Mucosa of gallbladder (tissue), 1 donor: ENCODE data around the gene WDR93. TPM values are rescaled to one million over a fixed set of nuclear protein-coding genes. Genes with fewer than 3 reads are reported as not detected.

ENCODE experiments used
- DNase-seq: peaks from one replicate; pipeline ENCODE4 v3.0.0-alpha.2; 2020; ENCODE audit warnings: low spot score
- total RNA-seq: library from RNA; stranded (reverse); gene quantifications from one replicate; pipeline ENCODE4 v1.2.1, GENCODE V29; 2021
- donor health status: DM: no; HTN: no; CAD: no.

Gene WDR93
- 0.49 TPM for total RNA-seq

- DNase-seq: peak; percentile 88
Measured at GRCh38 chr15:89690276-89691218, at the start of gene WDR93, which contains the start of gene PEX11A. WDR93 (plus strand) TSS chr15:89690811; CDS start chr15:89701747, 10,936 bp downstream. PEX11A (minus strand) TSS chr15:89690754; CDS start chr15:89690632, 122 bp downstream.

GRCh38 chr15:89641053-89641452, 49.6 kb upstream of the WDR93 start:
- DNase-seq: no peak

- DNase-seq: no peak
Measured at GRCh38 chr15:89642106-89642505, 48.5 kb upstream of the WDR93 start.

GRCh38 chr15:89645680-89646079, 44.9 kb upstream of the WDR93 start:
- DNase-seq: no peak

GRCh38 chr15:89646416-89647141, 44.0 kb upstream of the WDR93 start:
- no peak for DNase-seq

GRCh38 chr15:89647191-89647851, 43.3 kb upstream of the WDR93 start:
- peak; percentile 69 for DNase-seq

- DNase-seq: no peak
Measured at GRCh38 chr15:89648106-89649012, 42.3 kb upstream of the WDR93 start.

- no peak for DNase-seq
Measured at GRCh38 chr15:89649013-89649625, 41.5 kb upstream of the WDR93 start.

- no peak for DNase-seq
Measured at GRCh38 chr15:89649716-89650115, 40.9 kb upstream of the WDR93 start.

- no peak for DNase-seq
Measured at GRCh38 chr15:89652131-89652530, 38.5 kb upstream of the WDR93 start.

- no peak for DNase-seq
Measured at GRCh38 chr15:89652666-89653065, 37.9 kb upstream of the WDR93 start.

- no peak for DNase-seq
Measured at GRCh38 chr15:89653578-89653977, 37.0 kb upstream of the WDR93 start.

- DNase-seq: no peak
Measured at GRCh38 chr15:89654301-89654761, 36.3 kb upstream of the WDR93 start.

GRCh38 chr15:89654847-89655805, 35.5 kb upstream of the WDR93 start, which contains the start of gene KIF7:
KIF7 (minus strand) TSS chr15:89655467; CDS start chr15:89652930, 2,537 bp downstream.
- DNase-seq: no peak

GRCh38 chr15:89656116-89656815, 34.3 kb upstream of the WDR93 start:
- DNase-seq: no peak

GRCh38 chr15:89657686-89658200, 32.9 kb upstream of the WDR93 start:
- DNase-seq: no peak

GRCh38 chr15:89659295-89659694, 31.3 kb upstream of the WDR93 start:
- no peak for DNase-seq

- DNase-seq: no peak
Measured at GRCh38 chr15:89660556-89660955, 30.1 kb upstream of the WDR93 start.
